GM12891 (cell line): ENCODE data around the gene MSMP.

ENCODE experiments used
- DNase-seq: peaks from one replicate; pipeline ENCODE4 v3.0.0; 2011; ENCODE audit warnings: low spot score; ENCODE audit not compliant: insufficient read length
- FAIRE-seq: peaks from 2 replicates; lab custom pipeline; 2011; peaks lifted over from hg19 to GRCh38; lab: Jason Lieb, UNC
- PAX5 ChIP-seq: IDR thresholded peaks from 2 replicates; pipeline ENCODE4 v1.6.1; 2011; ENCODE audit warnings: low read length, moderate library complexity, mild to moderate bottlenecking; ENCODE audit not compliant: insufficient read depth, severe bottlenecking
- POLR2A ChIP-seq: IDR thresholded peaks from 2 replicates; pipeline ENCODE4 v1.6.1; 2011; ENCODE audit warnings: low read depth, low read length, control low read depth
- POLR2AphosphoS5 ChIP-seq: IDR thresholded peaks from 2 replicates; pipeline ENCODE4 v1.6.1; 2011; ENCODE audit warnings: low read depth, low read length, control low read depth
- POU2F2 ChIP-seq: IDR thresholded peaks from 2 replicates; pipeline ENCODE4 v1.6.1; 2011; ENCODE audit warnings: low read depth, mild to moderate bottlenecking, control low read depth, low read length, moderate library complexity
- SPI1 ChIP-seq: IDR thresholded peaks from 2 replicates; pipeline ENCODE4 v1.6.1; 2011; ENCODE audit warnings: low read depth, low read length, control low read depth
- TAF1 ChIP-seq: IDR thresholded peaks from 2 replicates; pipeline ENCODE4 v1.6.1; 2011; ENCODE audit warnings: low read depth, low read length, control low read depth

MSMP gene

GRCh38 chr9:35771534-35771933 lies 17.5 kb upstream of the MSMP start:
- no peak for DNase-seq
- no peak for TF ChIP-seq PAX5
- no peak for TF ChIP-seq POLR2AphosphoS5
- TF ChIP-seq POLR2A = no peak
- TF ChIP-seq TAF1 = no peak
- no peak for TF ChIP-seq SPI1
- TF ChIP-seq POU2F2 = no peak
- FAIRE-seq = no peak

- TF ChIP-seq SPI1 = no peak
- TF ChIP-seq POU2F2 = no peak
- DNase-seq (no peak), FAIRE-seq (no peak)
Measured at GRCh38 chr9:35771075-35771433, 17.0 kb upstream of the MSMP start.

- no peak for FAIRE-seq
- TF ChIP-seq POU2F2 = no peak
- TF ChIP-seq POLR2AphosphoS5 = no peak
- no peak for TF ChIP-seq POLR2A
- no peak for TF ChIP-seq PAX5
- no peak for TF ChIP-seq SPI1
- no peak for TF ChIP-seq TAF1
- no peak for DNase-seq
Measured at GRCh38 chr9:35769763-35770162, 15.7 kb upstream of the MSMP start.

GRCh38 chr9:35767458-35767857 lies 13.4 kb upstream of the MSMP start:
- DNase-seq (no peak), FAIRE-seq (no peak)
- no peak for TF ChIP-seq POU2F2

- no peak for TF ChIP-seq TAF1
- no peak for TF ChIP-seq POLR2A
- TF ChIP-seq SPI1 = no peak
- no peak for TF ChIP-seq PAX5
- no peak for TF ChIP-seq POU2F2
- no peak for TF ChIP-seq POLR2AphosphoS5
- FAIRE-seq (no peak), DNase-seq (no peak)
Measured at GRCh38 chr9:35766997-35767396, 12.9 kb upstream of the MSMP start.

GRCh38 chr9:35763803-35764202 lies 9.7 kb upstream of the MSMP start:
- DNase-seq (no peak), FAIRE-seq (no peak)
- TF ChIP-seq SPI1 = 0 out of 2 replicates have a peak, but pooled peaks have one; percentile 8
- no peak for TF ChIP-seq POLR2AphosphoS5

- DNase-seq (no peak), FAIRE-seq (no peak)
- TF ChIP-seq POLR2A (no peak), SPI1 (no peak), POLR2AphosphoS5 (no peak), POU2F2 (no peak), PAX5 (no peak), TAF1 (no peak)
Measured at GRCh38 chr9:35763181-35763580, 9.1 kb upstream of the MSMP start.

GRCh38 chr9:35760651-35761050 lies 6.6 kb upstream of the MSMP start:
- DNase-seq (no peak), FAIRE-seq (no peak)
- TF ChIP-seq POLR2AphosphoS5 (no peak), PAX5 (no peak), SPI1 (no peak), POLR2A (no peak), TAF1 (no peak), POU2F2 (no peak)

- FAIRE-seq = no peak
- no peak for DNase-seq
- TF ChIP-seq PAX5 = no peak
- TF ChIP-seq TAF1 = no peak
- TF ChIP-seq POLR2AphosphoS5 = no peak
- no peak for TF ChIP-seq SPI1
- no peak for TF ChIP-seq POU2F2
- no peak for TF ChIP-seq POLR2A
Measured at GRCh38 chr9:35759795-35760194, 5.7 kb upstream of the MSMP start.

GRCh38 chr9:35758475-35759050 lies 4.5 kb upstream of the MSMP start:
- no peak for FAIRE-seq
- no peak for DNase-seq
- TF ChIP-seq POLR2A (no peak), SPI1 (no peak), TAF1 (no peak), POU2F2 (no peak), POLR2AphosphoS5 (no peak), PAX5 (no peak)

- TF ChIP-seq POU2F2 (no peak), PAX5 (no peak), POLR2AphosphoS5 (no peak), POLR2A (no peak), TAF1 (no peak), SPI1 (no peak)
- FAIRE-seq (no peak), DNase-seq (no peak)
Measured at GRCh38 chr9:35757892-35758275, 3.8 kb upstream of the MSMP start.
